ENCODE data around the gene SENP2. TPM values are rescaled to one million over a fixed set of nuclear protein-coding genes. Genes with fewer than 3 reads are reported as not detected.
"Not testable (repeated sequence)": the region's sequence is repeated elsewhere in the genome, so short reads cannot be mapped to it uniquely, and the experiment has no call there.

SENP2 gene
- total RNA-seq, 2 donors from 2014 or later = 35.4 to 38.1 TPM

GRCh38 chr3:185561374-185561943 lies 24.6 kb upstream of the SENP2 start:
- DNase-seq = no peak
- H3K4me3 Mint-ChIP-seq = no peak overlapping the region
- no peaks in the 10 kb centered on the region for H3K9me3 Mint-ChIP-seq
- no peaks in the 10 kb centered on the region for H3K27me3 Mint-ChIP-seq (ENCODE audit: low read depth)
- no peak overlapping the region for H3K27ac Mint-ChIP-seq
- H3K36me3 Mint-ChIP-seq (ENCODE audit: insufficient read depth in 2 of 2) = no peaks in the 10 kb centered on the region
- ATAC-seq (replicated peaks in 1 of 2) = peak in 1 of 2 donors; percentile 29
- peaks cover 22% of the 10 kb centered on the region for H3K4me1 Mint-ChIP-seq (ENCODE audit: low read depth)

- Mint-ChIP-seq H3K27me3 (ENCODE audit: low read depth) (no peaks in the 10 kb centered on the region), H3K4me1 (ENCODE audit: low read depth) (peaks cover 22% of the 10 kb centered on the region), H3K36me3 (ENCODE audit: insufficient read depth in 2 of 2) (no peaks in the 10 kb centered on the region), H3K27ac (no peak overlapping the region), H3K9me3 (no peaks in the 10 kb centered on the region), H3K4me3 (no peak overlapping the region)
- DNase-seq = no peak
- ATAC-seq (replicated peaks in 1 of 2) = peak; percentile 36 to 39
These were observed 24.1 kb upstream of the SENP2 start for GRCh38 chr3:185561958-185562357.

- peaks cover 0 to 8% of the 10 kb centered on the region in 2 donors for H3K9me3 Mint-ChIP-seq
- H3K27ac Mint-ChIP-seq = no peak overlapping the region
- no peak for DNase-seq
- H3K36me3 Mint-ChIP-seq (ENCODE audit: insufficient read depth in 2 of 2) = peaks cover 0 to 4% of the 10 kb centered on the region in 2 donors
- H3K4me3 Mint-ChIP-seq = no peak overlapping the region
- H3K4me1 Mint-ChIP-seq (ENCODE audit: low read depth) = no peaks in the 10 kb centered on the region
- no peak for ATAC-seq (replicated peaks in 1 of 2)
- no peaks in the 10 kb centered on the region for H3K27me3 Mint-ChIP-seq (ENCODE audit: low read depth)
These were observed 13.9 kb upstream of the SENP2 start for GRCh38 chr3:185572183-185572582.

- not testable (repeated sequence) for H3K4me3 Mint-ChIP-seq
These were observed 10.8 kb upstream of the SENP2 start for GRCh38 chr3:185575108-185575869.

GRCh38 chr3:185582236-185582635 lies 3.9 kb upstream of the SENP2 start:
- H3K4me3 Mint-ChIP-seq = no peak overlapping the region
- H3K9me3 Mint-ChIP-seq = no peaks in the 10 kb centered on the region
- H3K27me3 Mint-ChIP-seq (ENCODE audit: low read depth) = no peaks in the 10 kb centered on the region
- DNase-seq (no peak), ATAC-seq (replicated peaks in 1 of 2) (no peak)
- no peaks in the 10 kb centered on the region for H3K36me3 Mint-ChIP-seq (ENCODE audit: insufficient read depth in 2 of 2)
- H3K4me1 Mint-ChIP-seq (ENCODE audit: low read depth) = peaks cover 22% of the 10 kb centered on the region
- H3K27ac Mint-ChIP-seq = no peak overlapping the region

More at GRCh38 chr3:185575108-185575869, 10.8 kb upstream of the SENP2 start:
- not testable (repeated sequence) for H3K27ac Mint-ChIP-seq; H3K36me3 Mint-ChIP-seq (ENCODE audit: insufficient read depth in 2 of 2); H3K9me3 Mint-ChIP-seq; H3K27me3 Mint-ChIP-seq (ENCODE audit: low read depth); H3K4me1 Mint-ChIP-seq (ENCODE audit: low read depth)
- peak; percentile 76 to 84 for ATAC-seq (replicated peaks in 1 of 2)
- DNase-seq = peak; percentile 32 to 47

- peaks cover 22% of the 10 kb centered on the region for H3K4me1 Mint-ChIP-seq (ENCODE audit: low read depth)
- H3K27me3 Mint-ChIP-seq (ENCODE audit: low read depth) = no peaks in the 10 kb centered on the region
- no peak for DNase-seq
- no peaks in the 10 kb centered on the region for H3K36me3 Mint-ChIP-seq (ENCODE audit: insufficient read depth in 2 of 2)
- H3K4me3 Mint-ChIP-seq = no peak overlapping the region
- peak overlapping the region; percentile 42 for H3K27ac Mint-ChIP-seq
- H3K9me3 Mint-ChIP-seq = no peaks in the 10 kb centered on the region
- no peak for ATAC-seq (replicated peaks in 1 of 2)
These were observed 3.2 kb upstream of the SENP2 start for GRCh38 chr3:185582871-185583270.

- H3K27me3 Mint-ChIP-seq (ENCODE audit: low read depth) = no peaks in the 10 kb centered on the region
- H3K27ac Mint-ChIP-seq = no peak overlapping the region
- no peak overlapping the region for H3K4me3 Mint-ChIP-seq
- no peak for DNase-seq
- H3K4me1 Mint-ChIP-seq (ENCODE audit: low read depth) = peaks cover 31% of the 10 kb centered on the region
- H3K9me3 Mint-ChIP-seq = no peaks in the 10 kb centered on the region
- no peak for ATAC-seq (replicated peaks in 1 of 2)
- H3K36me3 Mint-ChIP-seq (ENCODE audit: insufficient read depth in 2 of 2) = no peaks in the 10 kb centered on the region
These were observed 2.2 kb upstream of the SENP2 start for GRCh38 chr3:185583925-185584324.

- Mint-ChIP-seq H3K4me1 (ENCODE audit: low read depth) (peaks cover 37% of the 10 kb centered on the region), H3K27ac (no peak overlapping the region), H3K4me3 (peak overlapping the region; percentile 25 to 89), H3K36me3 (ENCODE audit: insufficient read depth in 2 of 2) (no peaks in the 10 kb centered on the region), H3K9me3 (no peaks in the 10 kb centered on the region), H3K27me3 (ENCODE audit: low read depth) (no peaks in the 10 kb centered on the region)
- DNase-seq (no peak), ATAC-seq (replicated peaks in 1 of 2) (no peak)
These were observed 1.4 kb upstream of the SENP2 start for GRCh38 chr3:185584686-185585085.

GRCh38 chr3:185585518-185585858 lies 607 bp upstream of the SENP2 start:
- Mint-ChIP-seq H3K4me1 (ENCODE audit: low read depth) (peaks cover 37% of the 10 kb centered on the region), H3K27me3 (ENCODE audit: low read depth) (no peaks in the 10 kb centered on the region), H3K27ac (peak overlapping the region; percentile 84), H3K36me3 (ENCODE audit: insufficient read depth in 2 of 2) (no peaks in the 10 kb centered on the region), H3K4me3 (peak overlapping the region; percentile 75 to 89), H3K9me3 (no peaks in the 10 kb centered on the region)
- DNase-seq (peak in 1 of 2 donors; percentile 19), ATAC-seq (replicated peaks in 1 of 2) (no peak)

GRCh38 chr3:185586686-185587039 lies 568 bp downstream of the SENP2 start:
- Mint-ChIP-seq H3K9me3 (no peaks in the 10 kb centered on the region), H3K4me3 (peak overlapping the region; percentile 75 to 89), H3K4me1 (ENCODE audit: low read depth) (peaks cover 37% of the 10 kb centered on the region), H3K36me3 (ENCODE audit: insufficient read depth in 2 of 2) (no peaks in the 10 kb centered on the region), H3K27ac (peak overlapping the region; percentile 82), H3K27me3 (ENCODE audit: low read depth) (no peaks in the 10 kb centered on the region)
- no peak for DNase-seq
- ATAC-seq (replicated peaks in 1 of 2) = no peak

GRCh38 chr3:185594073-185594472 lies 8.0 kb downstream of the SENP2 start:
- H3K4me3 Mint-ChIP-seq = no peak overlapping the region
- no peak for DNase-seq
- ATAC-seq (replicated peaks in 1 of 2) = no peak
- peaks cover 10% of the 10 kb centered on the region for H3K4me1 Mint-ChIP-seq (ENCODE audit: low read depth)
- H3K27ac Mint-ChIP-seq = no peak overlapping the region
- no peaks in the 10 kb centered on the region for H3K27me3 Mint-ChIP-seq (ENCODE audit: low read depth)
- no peaks in the 10 kb centered on the region for H3K9me3 Mint-ChIP-seq
- peaks cover 0 to 2% of the 10 kb centered on the region in 2 donors for H3K36me3 Mint-ChIP-seq (ENCODE audit: insufficient read depth in 2 of 2)

- Mint-ChIP-seq H3K27me3 (ENCODE audit: low read depth) (no peaks in the 10 kb centered on the region), H3K27ac (peak overlapping the region; percentile 39), H3K4me3 (no peak overlapping the region), H3K36me3 (ENCODE audit: insufficient read depth in 2 of 2) (peaks cover 0 to 2% of the 10 kb centered on the region in 2 donors), H3K9me3 (no peaks in the 10 kb centered on the region), H3K4me1 (ENCODE audit: low read depth) (peaks cover 5% of the 10 kb centered on the region)
- DNase-seq (no peak), ATAC-seq (replicated peaks in 1 of 2) (no peak)
These were observed 9.4 kb downstream of the SENP2 start for GRCh38 chr3:185595526-185595925.

- no peak for ATAC-seq (replicated peaks in 1 of 2)
- H3K36me3 Mint-ChIP-seq (ENCODE audit: insufficient read depth in 2 of 2) = peaks cover 7 to 37% of the 10 kb centered on the region in 2 donors
- peak overlapping the region; percentile 62 for H3K27ac Mint-ChIP-seq
- no peak overlapping the region for H3K4me3 Mint-ChIP-seq
- no peak for DNase-seq
- no peaks in the 10 kb centered on the region for H3K9me3 Mint-ChIP-seq
- H3K27me3 Mint-ChIP-seq (ENCODE audit: low read depth) = no peaks in the 10 kb centered on the region
- H3K4me1 Mint-ChIP-seq (ENCODE audit: low read depth) = no peaks in the 10 kb centered on the region
These were observed 19.5 kb downstream of the SENP2 start for GRCh38 chr3:185605566-185605965.

GRCh38 chr3:185606196-185606595 lies 20.1 kb downstream of the SENP2 start:
- Mint-ChIP-seq H3K9me3 (no peaks in the 10 kb centered on the region), H3K36me3 (ENCODE audit: insufficient read depth in 2 of 2) (peaks cover 7 to 36% of the 10 kb centered on the region in 2 donors), H3K27me3 (ENCODE audit: low read depth) (no peaks in the 10 kb centered on the region), H3K4me3 (no peak overlapping the region), H3K27ac (no peak overlapping the region), H3K4me1 (ENCODE audit: low read depth) (no peaks in the 10 kb centered on the region)
- DNase-seq (no peak), ATAC-seq (replicated peaks in 1 of 2) (no peak)

All from activated T-cell treated with anti-CD3 and anti-CD28 coated beads, Interleukin-2, amount 50 U/mL, for 72 hours (primary cell).